ENCODE data around the gene GFRA4.

GRCh38 chr20:3660262-3661059 lies 2.7 kb downstream of the GFRA4 start:
- TF ChIP-seq CTCF (IDR thresholded peaks at IDR 0.05) = no peak
- no peak for TF ChIP-seq POLR2A (IDR thresholded peaks at IDR 0.05)
- TF ChIP-seq EP300 (IDR thresholded peaks at IDR 0.05) = no peak

All from ovary (tissue), 3 donors.